K562 (cell line): Measurements from ENCODE around the gene ASB18. TPM values are rescaled to one million over a fixed set of nuclear protein-coding genes. Genes with fewer than 3 reads are reported as not detected.

Source experiments
- ATAC-seq: fragments of 200-7000 bp; cut with Tn5 transposase; 3 replicates; pipeline ENCODE4 v1.9.1; 2020; ENCODE audit warnings: moderate library complexity
- BruUV-seq: library from RNA; stranded (reverse); fragments of 400-500 nt; replicated peaks from 2 replicates; lab custom pipeline; 2021; lab: Mats Ljungman, UMichigan
- CTCF ChIA-PET: fragments of 300-600 bp; formaldehyde crosslinking; extraction: SDS; loops from one replicate; lab custom pipeline; 2021; ENCODE audit warnings: low intra/inter-chr PET ratio; lab: Yijun Ruan, JAX
- POLR2A ChIA-PET: fragments of 300-600, 350-650 bp; sonication (Branson Sonifier 250); formaldehyde crosslinking; extraction: SDS; loops from one replicate; lab custom pipeline; 2021; ENCODE audit warnings: antibody characterized with exemption, inconsistent platforms; lab: Yijun Ruan, JAX
- DNase-seq, 4 experiments: peaks; one replicate each; pipeline versions ENCODE4 v3.0.0 to v3.0.0-alpha.2; 2011 to 2018; ENCODE audit warnings: low spot score in 3 of 4, mixed read lengths in 3 of 4; ENCODE audit errors: extremely low read depth in 1 of 4
- FAIRE-seq: peaks from 2 replicates; lab custom pipeline; 2011; peaks lifted over from hg19 to GRCh38; lab: Jason Lieb, UNC
- H2AFZ ChIP-seq: 2 replicates; pipeline ENCODE4 v1.6.0; 2011; ENCODE audit warnings: low read depth, low read length, control low read depth, inconsistent platforms
- H3K27ac ChIP-seq: fragments of 200-600 bp; 3 replicates; pipeline ENCODE4 v1.8.0; 2011; ENCODE audit warnings: low read depth, mild to moderate bottlenecking, control low read depth, inconsistent platforms, low read length, moderate library complexity, mixed read lengths; ENCODE audit errors: extremely low read depth
- H3K27me3 ChIP-seq, 2 experiments: fragments of 300-600 bp in 1 of 2; 2 replicates in 1 of 2; 3 replicates in 1 of 2; pipeline versions ENCODE4 v1.6.0 to v1.8.0; 2011; ENCODE audit warnings: inconsistent platforms in 2 of 2, low read length in 2 of 2, mild to moderate bottlenecking in 1 of 2, mixed read lengths in 1 of 2, moderate library complexity in 1 of 2; ENCODE audit not compliant: control insufficient read depth in 2 of 2, insufficient read depth in 2 of 2
- H3K36me3 ChIP-seq: fragments of 300-600 bp; 3 replicates; pipeline ENCODE4 v1.8.0; 2011; ENCODE audit warnings: mild to moderate bottlenecking, low read length, inconsistent platforms; ENCODE audit not compliant: control insufficient read depth, insufficient read depth
- H3K4me1 ChIP-seq, 2 experiments: fragments of 200-600 bp in 1 of 2; replicated peaks in 1 of 2; 2 replicates in 1 of 2; 3 replicates in 1 of 2; pipeline versions ENCODE4 v1.5.1 to v1.8.0; 2011; ENCODE audit warnings: inconsistent platforms in 2 of 2, low read length in 2 of 2, mild to moderate bottlenecking in 1 of 2, mixed read lengths in 1 of 2, moderate library complexity in 1 of 2; ENCODE audit not compliant: control insufficient read depth in 2 of 2, insufficient read depth in 2 of 2
- H3K4me2 ChIP-seq: 2 replicates; pipeline ENCODE4 v1.6.1; 2011; ENCODE audit warnings: low read length, control low read depth, inconsistent platforms, mixed read lengths; ENCODE audit not compliant: insufficient read depth
- H3K4me3 ChIP-seq: fragments of 200-600 bp; sonication (generic), shearing (Covaris generic); 2 replicates; pipeline ENCODE4 v1.5.1; 2016; ENCODE audit warnings: control low read depth, inconsistent platforms
- H3K79me2 ChIP-seq: fragments of 200-600 bp; 3 replicates; pipeline ENCODE4 v1.8.0; 2011; ENCODE audit warnings: low read length, inconsistent platforms; ENCODE audit not compliant: control insufficient read depth, insufficient read depth
- H3K9ac ChIP-seq, 2 experiments: 2 replicates each; pipeline versions ENCODE4 v1.6.0 to v1.6.1; 2011; ENCODE audit warnings: low read depth in 2 of 2, low read length in 2 of 2, control low read depth in 1 of 2, inconsistent platforms in 1 of 2, mild to moderate bottlenecking in 1 of 2, mixed read lengths in 1 of 2; ENCODE audit not compliant: insufficient read depth in 1 of 2
- H3K9me1 ChIP-seq: one replicate; pipeline ENCODE4 v1.6.0; 2011; ENCODE audit warnings: inconsistent platforms, mild to moderate bottlenecking, low read length, moderate library complexity; ENCODE audit not compliant: control insufficient read depth, insufficient read depth
- H3K9me3 ChIP-seq: replicated peaks from 2 replicates; pipeline ENCODE4 v1.5.1; 2011; ENCODE audit warnings: low read depth, low read length, inconsistent platforms; ENCODE audit not compliant: control insufficient read depth, insufficient read depth
- H4K20me1 ChIP-seq: replicated peaks from 2 replicates; pipeline ENCODE4 v1.6.1; 2011; ENCODE audit warnings: low read length, inconsistent platforms, mixed read lengths; ENCODE audit not compliant: control insufficient read depth, insufficient read depth
- FUS ChIP-seq: fragments of 200-400 bp; formaldehyde crosslinking; optimal IDR thresholded peaks from 2 replicates; pipeline ENCODE3; 2017; ENCODE audit warnings: low read depth, low read length
- KDM2B ChIP-seq: fragments of 250-450 bp; sonication (Bioruptor Pico); IDR thresholded peaks from 2 replicates; pipeline ENCODE4 v1.8.0; 2021; ENCODE audit warnings: mild to moderate bottlenecking, moderate library complexity
- ZNF217 ChIP-seq: sonication (generic); formaldehyde crosslinking; IDR thresholded peaks from 2 replicates; pipeline ENCODE4 v1.8.0; 2022; ENCODE audit warnings: mild to moderate bottlenecking, missing genetic modification reagents
- WGBS: fragments of 100-300 bp; shearing (Covaris generic); methylation state at CpG from one replicate; pipeline ENCODE4 v1.1.6; 2016; ENCODE audit warnings: low coverage, mixed read lengths; ENCODE audit not compliant: insufficient coverage; ENCODE audit errors: missing lambda C conversion rate; 5-methylcytosine and 5-hydroxymethylcytosine counted together
- in situ Hi-C: fragments of 300-500 bp; cut with MboI; formaldehyde crosslinking; loops from 4 replicates; pipeline ENCODE4 v1.15.0; 2018; ENCODE audit warnings: inconsistent platforms, mixed read lengths
- intact Hi-C: fragments of 100-400 bp; cut with micrococcal nuclease; formaldehyde crosslinking; loops from 2 replicates; pipeline ENCODE4 v1.14.2; 2022
- polyA plus RNA-seq, 8 experiments: library from polyadenylated mRNA; depleted of rRNA in 4 of 8; stranded (reverse) in 5 of 8; unstranded in 3 of 8; fragments of >200 nt; fragmentation: Nextera tagmentation in 2 of 8; fragmentation: Illumina TruSeq in 1 of 8; extraction: Ambion mirVana in 2 of 8; extraction: Trizol in 1 of 8; gene quantifications; 2 replicates each; pipeline versions ENCODE4 v1.2.1 to v1.2.3, GENCODE V29; 2011 to 2014; ENCODE audit warnings: inconsistent platforms in 1 of 8, missing spikeins in 1 of 8
- total RNA-seq, 7 experiments: library from RNA; depleted of rRNA in 6 of 7; stranded (reverse); fragments of >200 nt in 6 of 7; fragmentation: Illumina TruSeq in 2 of 7; extraction: Trizol in 2 of 7; gene quantifications; 2 replicates each; pipeline versions ENCODE4 v1.2.1 to v1.2.3, GENCODE V29; 2011 to 2021; ENCODE audit warnings: low replicate concordance in 1 of 7
- TF ChIP-seq, protein P1 (sequence below), 2 experiments: fragments of 450-650 bp; IDR thresholded peaks; 2 replicates each; pipeline ENCODE4 v1.6.1; 2016; ENCODE audit warnings: mild to moderate bottlenecking in 2 of 2, borderline replicate concordance in 1 of 2, low read depth in 1 of 2, moderate library complexity in 1 of 2

Gene ASB18
- total and polyA plus RNA-seq, 9 of the 15 experiments (the other 6 are each of a cell fraction or from before 2014, with no cell fraction given): not detected

DNA sequence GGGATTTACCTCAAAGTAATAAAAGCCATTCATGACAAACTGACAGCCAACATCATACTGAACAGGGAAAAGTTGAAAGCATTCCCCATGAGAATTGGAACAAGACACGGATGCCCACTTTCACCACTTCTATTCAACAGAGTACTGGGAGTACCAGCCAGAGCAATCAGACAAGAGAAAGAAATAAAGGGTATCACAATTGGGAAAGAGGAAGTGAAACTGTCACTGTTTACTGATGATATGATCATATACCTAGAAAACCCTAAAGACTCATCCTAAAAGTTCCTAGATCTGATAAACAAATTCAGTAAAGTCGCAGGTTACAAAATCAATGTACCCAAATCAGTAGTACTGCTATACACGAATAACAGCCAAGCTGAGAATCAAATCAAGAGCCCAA lies 17.2 kb upstream of the ASB18 start (continued):
- TF ChIP-seq, protein P1, sequence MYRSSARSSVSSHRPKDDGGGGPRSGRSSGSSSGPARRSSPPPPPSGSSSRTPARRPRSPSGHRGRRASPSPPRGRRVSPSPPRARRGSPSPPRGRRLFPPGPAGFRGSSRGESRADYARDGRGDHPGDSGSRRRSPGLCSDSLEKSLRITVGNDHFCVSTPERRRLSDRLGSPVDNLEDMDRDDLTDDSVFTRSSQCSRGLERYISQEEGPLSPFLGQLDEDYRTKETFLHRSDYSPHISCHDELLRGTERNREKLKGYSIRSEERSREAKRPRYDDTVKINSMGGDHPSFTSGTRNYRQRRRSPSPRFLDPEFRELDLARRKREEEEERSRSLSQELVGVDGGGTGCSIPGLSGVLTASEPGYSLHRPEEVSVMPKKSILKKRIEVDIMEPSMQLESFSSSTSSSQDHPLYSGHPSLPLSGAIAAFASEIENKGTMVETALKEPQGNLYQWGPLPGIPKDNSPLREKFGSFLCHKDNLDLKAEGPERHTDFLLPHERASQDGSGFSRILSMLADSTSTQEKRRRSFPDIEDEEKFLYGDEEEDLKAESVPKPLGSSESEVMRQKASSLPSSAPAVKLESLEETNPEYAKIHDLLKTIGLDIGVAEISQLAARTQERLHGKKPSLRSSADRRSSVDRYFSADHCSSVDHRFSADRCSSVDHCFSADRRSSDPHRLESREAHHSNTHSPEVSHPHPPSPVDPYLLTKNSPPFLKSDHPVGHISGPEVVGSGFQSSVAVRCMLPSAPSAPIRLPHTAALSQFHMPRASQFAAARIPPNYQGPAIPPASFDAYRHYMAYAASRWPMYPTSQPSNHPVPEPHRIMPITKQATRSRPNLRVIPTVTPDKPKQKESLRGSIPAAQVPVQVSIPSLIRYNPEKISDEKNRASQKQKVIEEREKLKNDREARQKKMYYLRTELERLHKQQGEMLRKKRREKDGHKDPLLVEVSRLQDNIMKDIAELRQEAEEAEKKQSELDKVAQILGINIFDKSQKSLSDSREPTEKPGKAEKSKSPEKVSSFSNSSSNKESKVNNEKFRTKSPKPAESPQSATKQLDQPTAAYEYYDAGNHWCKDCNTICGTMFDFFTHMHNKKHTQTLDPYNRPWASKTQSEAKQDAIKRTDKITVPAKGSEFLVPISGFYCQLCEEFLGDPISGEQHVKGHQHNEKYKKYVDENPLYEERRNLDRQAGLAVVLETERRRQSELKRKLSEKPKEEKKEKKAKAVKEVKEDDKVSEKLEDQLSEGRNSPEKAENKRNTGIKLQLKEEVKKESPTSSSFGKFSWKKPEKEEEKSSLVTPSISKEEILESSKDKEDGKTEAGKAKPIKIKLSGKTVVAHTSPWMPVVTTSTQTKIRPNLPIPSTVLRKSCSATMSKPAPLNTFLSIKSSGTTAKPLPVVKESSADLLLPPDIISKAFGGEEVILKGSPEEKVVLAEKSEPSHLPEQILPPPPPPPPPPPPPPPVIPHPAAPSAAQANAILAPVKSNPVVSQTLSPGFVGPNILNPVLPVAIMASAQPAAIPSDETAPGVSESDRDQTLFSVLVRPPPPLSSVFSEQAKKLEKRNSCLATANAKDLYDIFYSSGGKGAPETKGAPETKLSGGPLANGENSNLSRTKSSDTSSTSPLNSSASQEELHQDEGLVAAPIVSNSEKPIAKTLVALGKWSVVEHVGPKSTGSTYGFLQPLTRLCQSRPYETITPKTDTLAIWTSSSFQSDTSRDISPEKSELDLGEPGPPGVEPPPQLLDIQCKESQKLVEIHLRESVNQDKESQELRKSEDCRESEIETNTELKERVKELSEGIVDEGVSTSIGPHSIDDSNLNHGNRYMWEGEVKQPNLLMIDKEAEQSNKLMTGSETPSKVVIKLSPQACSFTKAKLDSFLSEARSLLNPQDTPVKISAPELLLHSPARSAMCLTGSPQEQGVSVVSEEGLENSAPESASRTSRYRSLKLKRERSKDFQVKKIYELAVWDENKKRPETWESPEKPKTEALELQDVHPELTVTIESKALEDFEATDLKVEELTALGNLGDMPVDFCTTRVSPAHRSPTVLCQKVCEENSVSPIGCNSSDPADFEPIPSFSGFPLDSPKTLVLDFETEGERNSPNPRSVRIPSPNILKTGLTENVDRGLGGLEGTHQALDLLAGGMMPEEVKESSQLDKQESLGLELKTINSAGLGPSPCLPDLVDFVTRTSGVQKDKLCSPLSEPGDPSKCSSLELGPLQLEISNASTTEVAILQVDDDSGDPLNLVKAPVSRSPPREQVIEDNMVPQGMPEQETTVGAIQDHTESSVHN (IDR thresholded peaks at IDR 0.05; ENCODE audit: borderline replicate concordance in 1 of 2, low read depth in 1 of 2): no peak

DNA sequence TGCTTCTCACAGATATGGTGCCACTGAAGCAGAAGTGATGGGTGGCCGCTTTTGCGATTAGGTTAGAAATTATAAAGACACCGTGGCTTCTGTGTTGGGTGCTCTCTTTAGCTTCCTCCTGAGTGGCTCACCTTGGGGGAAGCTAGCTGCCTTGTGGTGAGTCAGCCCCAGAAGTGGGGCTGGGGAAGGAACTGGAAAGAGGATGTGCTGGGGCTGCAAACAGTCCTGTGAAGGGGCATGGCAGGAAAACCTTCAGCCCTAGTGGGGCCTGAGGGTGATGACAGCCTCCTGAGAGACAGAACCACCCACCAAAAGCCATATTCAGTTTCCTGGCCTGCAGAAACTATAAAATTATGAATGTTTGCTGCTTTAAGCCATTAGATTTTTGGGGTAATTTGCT lies 8.9 kb upstream of the ASB18 start:
- POLR2A ChIA-PET: no interaction called here
- no peak overlapping the region for H2AFZ ChIP-seq
- H3K4me1 ChIP-seq: no peaks in the 10 kb centered on the region
- no peak for ATAC-seq
- CTCF ChIA-PET: no interaction called here
- no peak for DNase-seq
- no peak overlapping the region for H3K9ac ChIP-seq
- no peaks in the 10 kb centered on the region for H3K9me3 ChIP-seq
- no peaks in the 10 kb centered on the region for H3K27me3 ChIP-seq
- H3K27ac ChIP-seq: no peak overlapping the region
- intact Hi-C loops (no loop called here), in situ Hi-C loops (no loop called here)
- no TSS peak for BruUV-seq
- no peak for FAIRE-seq
- 0% methylated on average over 3 of the region's 3 CpGs for WGBS
- H3K36me3 ChIP-seq: no peaks in the 10 kb centered on the region
- H3K79me2 ChIP-seq: no peaks in the 10 kb centered on the region
- no peaks in the 10 kb centered on the region for H3K9me1 ChIP-seq
- H3K4me3 ChIP-seq: no peak overlapping the region
- H3K4me2 ChIP-seq: no peak overlapping the region
- H4K20me1 ChIP-seq: no peaks in the 10 kb centered on the region
- no peak for TF ChIP-seq FUS
- no peak for TF ChIP-seq ZNF217 (CRISPR knock-in tag)
- TF ChIP-seq KDM2B (CRISPR knock-in tag): no peak
